Breast epithelium (tissue), 4 donors: ENCODE results near the gene MOGAT3. TPM values are rescaled to one million over a fixed set of nuclear protein-coding genes. Genes with fewer than 3 reads are reported as not detected.

ENCODE experiments used
- DNase-seq, 2 donors: peaks; one replicate each; pipeline ENCODE4 v3.0.0-alpha.2; 2019; ENCODE audit warnings: low spot score in 2 of 2
- H3K27ac ChIP-seq, 2 donors: fragments of 200-600 bp; sonication (generic) in 1 of 2; one replicate each; pipeline ENCODE4 v1.5.1; 2016 to 2019; ENCODE audit warnings: mild to moderate bottlenecking in 1 of 2
- H3K27me3 ChIP-seq, 2 donors: fragments of 200-600 bp; sonication (generic) in 1 of 2; one replicate each; pipeline versions ENCODE4 v1.5.1 to v1.6.0; 2017 to 2019; ENCODE audit warnings: control low read depth in 1 of 2, mild to moderate bottlenecking in 1 of 2
- H3K36me3 ChIP-seq: fragments of 200-600 bp; one replicate; pipeline ENCODE4 v1.5.1; 2019
- H3K4me1 ChIP-seq, 2 donors: fragments of 200-600 bp; sonication (generic); one replicate each; pipeline ENCODE4 v1.5.1; 2016 to 2019; ENCODE audit warnings: control low read depth in 1 of 2
- H3K4me3 ChIP-seq, 3 donors: fragments of 200-600 bp; sonication (generic); 1 replicate in 2 of 3; 2 replicates in 1 of 3; pipeline ENCODE4 v1.5.1; 2016 to 2019; ENCODE audit warnings: mild to moderate bottlenecking in 3 of 3, moderate library complexity in 2 of 3
- H3K9me3 ChIP-seq, 2 donors: fragments of 200-600 bp; sonication (generic) in 1 of 2; one replicate each; pipeline ENCODE4 v1.5.1; 2016 to 2019; ENCODE audit warnings: control low read depth in 1 of 2
- POLR2A ChIP-seq: fragments of 450-650 bp; IDR thresholded peaks from one replicate; pipeline ENCODE4 v1.6.1; 2016; ENCODE audit warnings: antibody characterized with exemption, mild to moderate bottlenecking, moderate library complexity
- POLR2AphosphoS5 ChIP-seq, 3 donors: sonication (generic); formaldehyde crosslinking; IDR thresholded peaks; one replicate each; pipeline ENCODE4 v1.6.1; 2017; ENCODE audit warnings: antibody characterized with exemption in 3 of 3
- intact Hi-C: fragments of 100-400 bp; cut with DNase I; formaldehyde crosslinking; loops from one replicate; pipeline ENCODE4 v1.15.1; 2023; ENCODE audit warnings: low total_unique reads
- total RNA-seq, 3 donors: library from RNA; depleted of rRNA; stranded (reverse); fragments of >200 nt; gene quantifications; one replicate each; pipeline ENCODE4 v1.1.0, GENCODE V29; 2016
- TF ChIP-seq, protein P1 (sequence below), 3 donors: fragments of 450-650 bp; IDR thresholded peaks; one replicate each; pipeline ENCODE4 v1.5.1; 2016 to 2017; ENCODE audit warnings: antibody characterized with exemption in 3 of 3, mild to moderate bottlenecking in 3 of 3, moderate library complexity in 3 of 3

MOGAT3 gene
- total RNA-seq, 3 donors from 2014 or later = 2.6 TPM; not detected in 2

GRCh38 chr7:101225650-101226049 is 24.8 kb upstream of the MOGAT3 start:
- Histone ChIP-seq H3K4me3 (no peak overlapping the region), H3K9me3 (no peaks in the 10 kb centered on the region), H3K27me3 (no peaks in the 10 kb centered on the region), H3K27ac (no peak overlapping the region), H3K4me1 (no peaks in the 10 kb centered on the region), H3K36me3 (no peaks in the 10 kb centered on the region)
- TF ChIP-seq POLR2A = no peak
- no peak for TF ChIP-seq POLR2AphosphoS5 (IDR thresholded peaks at IDR 0.05)
- TF ChIP-seq, protein P1, sequence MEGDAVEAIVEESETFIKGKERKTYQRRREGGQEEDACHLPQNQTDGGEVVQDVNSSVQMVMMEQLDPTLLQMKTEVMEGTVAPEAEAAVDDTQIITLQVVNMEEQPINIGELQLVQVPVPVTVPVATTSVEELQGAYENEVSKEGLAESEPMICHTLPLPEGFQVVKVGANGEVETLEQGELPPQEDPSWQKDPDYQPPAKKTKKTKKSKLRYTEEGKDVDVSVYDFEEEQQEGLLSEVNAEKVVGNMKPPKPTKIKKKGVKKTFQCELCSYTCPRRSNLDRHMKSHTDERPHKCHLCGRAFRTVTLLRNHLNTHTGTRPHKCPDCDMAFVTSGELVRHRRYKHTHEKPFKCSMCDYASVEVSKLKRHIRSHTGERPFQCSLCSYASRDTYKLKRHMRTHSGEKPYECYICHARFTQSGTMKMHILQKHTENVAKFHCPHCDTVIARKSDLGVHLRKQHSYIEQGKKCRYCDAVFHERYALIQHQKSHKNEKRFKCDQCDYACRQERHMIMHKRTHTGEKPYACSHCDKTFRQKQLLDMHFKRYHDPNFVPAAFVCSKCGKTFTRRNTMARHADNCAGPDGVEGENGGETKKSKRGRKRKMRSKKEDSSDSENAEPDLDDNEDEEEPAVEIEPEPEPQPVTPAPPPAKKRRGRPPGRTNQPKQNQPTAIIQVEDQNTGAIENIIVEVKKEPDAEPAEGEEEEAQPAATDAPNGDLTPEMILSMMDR (IDR thresholded peaks at IDR 0.05) = no peak
- DNase-seq = no peak
- intact Hi-C loops = no loop called here

GRCh38 chr7:101223528-101223927 is 22.7 kb upstream of the MOGAT3 start:
- no peaks in the 10 kb centered on the region for H3K9me3 ChIP-seq
- no peaks in the 10 kb centered on the region for H3K36me3 ChIP-seq
- H3K27me3 ChIP-seq = no peaks in the 10 kb centered on the region
- DNase-seq = no peak
- TF ChIP-seq, protein P1 (IDR thresholded peaks at IDR 0.05) = no peak
- TF ChIP-seq POLR2AphosphoS5 (IDR thresholded peaks at IDR 0.05) (no peak), POLR2A (no peak)
- no peak overlapping the region for H3K4me3 ChIP-seq
- intact Hi-C loops = no loop called here
- peaks cover 0 to 5% of the 10 kb centered on the region in 2 donors for H3K4me1 ChIP-seq
- H3K27ac ChIP-seq = no peak overlapping the region

DNA sequence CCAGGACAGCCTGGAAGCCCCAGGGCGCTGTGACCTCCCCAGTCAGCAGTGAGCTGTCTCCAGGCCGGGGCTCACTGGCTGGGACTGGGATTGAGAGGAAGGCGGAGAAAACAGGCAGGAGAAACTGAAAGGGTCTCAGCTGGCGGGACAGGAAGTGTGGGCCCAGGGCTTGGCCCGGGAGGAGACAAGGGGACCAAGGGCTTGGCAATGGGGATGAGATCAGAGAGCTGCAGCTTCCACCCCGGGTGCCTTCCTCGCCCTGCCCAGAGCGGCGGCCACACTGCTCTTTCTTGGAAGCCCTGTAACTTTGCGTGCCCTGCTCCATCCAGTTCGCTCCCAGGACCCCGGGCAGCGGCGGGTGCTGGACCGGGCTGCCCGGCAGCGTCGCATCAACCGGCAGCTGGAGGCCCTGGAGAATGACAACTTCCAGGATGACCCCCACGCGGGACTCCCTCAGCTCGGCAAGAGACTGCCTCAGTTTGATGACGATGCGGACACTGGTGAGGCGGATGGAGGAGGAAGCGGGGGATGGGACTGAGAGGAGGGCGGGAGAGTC is 21.5 kb upstream of the MOGAT3 start:
- Histone ChIP-seq H3K9me3 (no peaks in the 10 kb centered on the region), H3K4me3 (no peak overlapping the region), H3K4me1 (peaks cover 0 to 6% of the 10 kb centered on the region in 2 donors), H3K36me3 (no peaks in the 10 kb centered on the region), H3K27ac (no peak overlapping the region), H3K27me3 (no peaks in the 10 kb centered on the region)
- no peak for DNase-seq
- intact Hi-C loops = no loop called here
- no peak for TF ChIP-seq POLR2A
- TF ChIP-seq, protein P1 (IDR thresholded peaks at IDR 0.05) = no peak
- TF ChIP-seq POLR2AphosphoS5 (IDR thresholded peaks at IDR 0.05) = no peak

DNA sequence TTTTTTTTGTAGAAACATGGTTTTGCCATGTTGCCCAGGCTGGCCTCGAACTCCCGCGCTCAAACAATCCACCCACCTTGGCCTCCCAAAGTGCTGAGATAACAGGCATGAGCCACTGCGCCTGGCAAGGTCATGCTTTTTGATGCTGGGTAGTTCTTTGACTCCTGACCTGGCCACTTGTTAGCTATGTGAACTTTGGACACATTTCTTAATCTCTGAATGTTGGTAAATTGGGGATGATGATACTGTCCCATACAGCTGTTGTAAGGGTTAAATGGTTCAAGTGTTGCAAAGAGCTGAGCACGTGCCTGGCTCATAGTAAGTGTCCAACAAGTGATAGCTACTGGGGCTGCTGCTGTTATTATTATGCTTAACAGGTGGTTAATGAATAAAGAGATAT is 19.5 kb upstream of the MOGAT3 start:
- intact Hi-C loops = no loop called here
- no peaks in the 10 kb centered on the region for H3K36me3 ChIP-seq
- no peak for DNase-seq
- TF ChIP-seq POLR2A (no peak), POLR2AphosphoS5 (IDR thresholded peaks at IDR 0.05) (no peak)
- TF ChIP-seq, protein P1 (IDR thresholded peaks at IDR 0.05) = no peak
- no peaks in the 10 kb centered on the region for H3K9me3 ChIP-seq
- no peaks in the 10 kb centered on the region for H3K27me3 ChIP-seq
- no peak overlapping the region for H3K4me3 ChIP-seq
- H3K27ac ChIP-seq = no peak overlapping the region
- H3K4me1 ChIP-seq = peaks cover 0 to 6% of the 10 kb centered on the region in 2 donors

- Histone ChIP-seq H3K9me3 (no peaks in the 10 kb centered on the region), H3K27ac (peak overlapping the region; percentile 89 to 91), H3K27me3 (no peaks in the 10 kb centered on the region), H3K4me1 (peaks cover 0 to 6% of the 10 kb centered on the region in 2 donors), H3K36me3 (no peaks in the 10 kb centered on the region), H3K4me3 (peak overlapping the region; percentile 72 to 90 (median 84))
- DNase-seq = no peak
- no peak for TF ChIP-seq POLR2A
- TF ChIP-seq POLR2AphosphoS5 (IDR thresholded peaks at IDR 0.05) = no peak
- TF ChIP-seq, protein P1 (IDR thresholded peaks at IDR 0.05) = no peak
- intact Hi-C loops = no loop called here
These were observed 17.6 kb upstream of the MOGAT3 start for GRCh38 chr7:101218236-101219125.
